Activated naive CD8-positive, alpha-beta T cell (primary cell): ENCODE measurements around the gene IKZF4.
A peak's percentile ranks its signal among the peaks of the same experiment; 100 is the strongest.

Experiments used
- H3K27ac Mint-ChIP-seq: one replicate; pipeline ENCODE4 v1.8.0; 2021; ENCODE audit warnings: mixed read lengths
- H3K27me3 Mint-ChIP-seq: one replicate; pipeline ENCODE4 v1.8.0; 2021; ENCODE audit warnings: mixed read lengths
- H3K36me3 Mint-ChIP-seq: one replicate; pipeline ENCODE4 v1.8.0; 2021; ENCODE audit warnings: mixed read lengths
- H3K4me1 Mint-ChIP-seq: one replicate; pipeline ENCODE4 v1.8.0; 2021; ENCODE audit warnings: low read depth, mixed read lengths
- H3K4me3 Mint-ChIP-seq: one replicate; pipeline ENCODE4 v1.8.0; 2021; ENCODE audit warnings: mild to moderate bottlenecking, mixed read lengths
- H3K9me3 Mint-ChIP-seq: one replicate; pipeline ENCODE4 v1.8.0; 2021; ENCODE audit warnings: low read depth, mixed read lengths

IKZF4 gene

GRCh38 chr12:56080556-56081138 is 59.8 kb downstream of the IKZF4 start:
- H3K4me1 Mint-ChIP-seq, result peaks cover 9% of the 10 kb centered on the region
- no peaks in the 10 kb centered on the region for H3K36me3 Mint-ChIP-seq
- H3K9me3 Mint-ChIP-seq, result no peaks in the 10 kb centered on the region
- no peak overlapping the region for H3K27ac Mint-ChIP-seq
- no peaks in the 10 kb centered on the region for H3K27me3 Mint-ChIP-seq
- peak overlapping the region; percentile 82 for H3K4me3 Mint-ChIP-seq

DNA sequence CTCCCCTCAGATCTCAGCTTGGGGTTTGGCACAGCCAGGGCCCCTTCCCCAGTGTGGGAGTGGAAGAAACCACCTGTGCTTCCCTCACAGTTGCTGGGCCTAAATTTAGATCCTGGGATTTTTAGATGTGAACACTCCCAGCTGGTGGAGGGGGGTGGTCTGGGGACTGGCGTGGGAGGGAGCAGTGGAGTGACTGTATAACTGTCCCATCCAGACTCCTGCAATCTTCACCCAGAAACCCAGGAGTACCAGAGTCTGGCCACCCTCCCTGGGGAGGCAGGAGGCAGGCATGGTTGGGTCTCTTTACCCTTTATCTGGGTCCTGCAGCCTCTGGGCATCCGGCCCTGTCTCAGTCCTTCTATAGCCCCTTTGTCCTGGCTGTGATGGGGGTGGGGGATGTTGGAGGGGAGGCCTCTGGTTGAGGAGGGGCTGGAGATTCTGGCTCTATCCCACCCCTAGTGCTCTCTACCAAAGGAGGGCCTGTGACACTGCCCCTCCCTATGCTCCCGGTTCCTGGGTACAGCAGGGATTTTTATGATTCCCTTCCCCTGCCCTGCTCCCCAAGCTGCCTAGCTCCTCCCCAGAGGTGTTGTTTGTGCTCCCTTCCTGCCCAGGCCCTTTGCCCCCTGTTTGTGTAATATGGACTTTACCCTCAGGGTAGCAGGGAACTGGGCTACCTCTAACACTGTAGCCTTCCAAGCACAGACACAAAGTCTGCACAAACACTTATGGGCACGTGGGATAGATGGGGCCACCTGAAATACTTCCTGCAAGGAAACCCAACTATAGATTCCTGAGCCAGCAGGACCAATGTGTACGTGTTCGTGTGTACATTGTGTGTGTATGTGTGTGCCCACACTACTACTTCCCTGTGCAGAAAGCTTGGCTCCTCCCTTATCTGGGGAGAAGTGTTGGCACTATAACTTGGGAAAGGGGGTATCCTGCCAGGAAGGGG is 60.8 kb downstream of the IKZF4 start:
- no peak overlapping the region for H3K27ac Mint-ChIP-seq
- H3K36me3 Mint-ChIP-seq, result no peaks in the 10 kb centered on the region
- H3K27me3 Mint-ChIP-seq, result no peaks in the 10 kb centered on the region
- H3K9me3 Mint-ChIP-seq, result no peaks in the 10 kb centered on the region
- peaks cover 9% of the 10 kb centered on the region for H3K4me1 Mint-ChIP-seq
- H3K4me3 Mint-ChIP-seq, result peak overlapping the region; percentile 82

DNA sequence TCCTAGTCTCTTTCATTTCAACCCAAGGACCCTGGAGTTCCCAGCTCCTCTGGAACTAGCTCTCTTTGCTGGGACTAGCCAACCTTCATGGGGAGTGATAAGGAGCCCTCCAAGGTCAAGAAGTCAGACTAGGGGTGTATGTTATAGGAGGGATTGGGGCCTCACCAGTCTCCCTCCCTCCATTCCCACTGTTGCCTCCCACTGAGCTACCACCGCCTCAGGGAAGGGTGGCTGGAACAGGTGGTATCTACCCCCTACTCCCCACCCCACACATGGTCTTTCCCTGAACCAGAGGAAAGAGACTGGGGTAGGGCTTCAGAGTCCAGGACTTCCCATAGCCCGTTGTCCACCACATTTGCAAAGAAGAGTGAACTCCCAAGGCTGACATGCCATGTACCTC is 61.5 kb downstream of the IKZF4 start:
- no peak overlapping the region for H3K4me3 Mint-ChIP-seq
- no peaks in the 10 kb centered on the region for H3K9me3 Mint-ChIP-seq
- H3K4me1 Mint-ChIP-seq, result peaks cover 9% of the 10 kb centered on the region
- H3K36me3 Mint-ChIP-seq, result no peaks in the 10 kb centered on the region
- H3K27ac Mint-ChIP-seq, result no peak overlapping the region
- H3K27me3 Mint-ChIP-seq, result no peaks in the 10 kb centered on the region

GRCh38 chr12:56082967-56083366 is 62.1 kb downstream of the IKZF4 start:
- H3K36me3 Mint-ChIP-seq, result no peaks in the 10 kb centered on the region
- H3K27ac Mint-ChIP-seq, result no peak overlapping the region
- peaks cover 9% of the 10 kb centered on the region for H3K4me1 Mint-ChIP-seq
- H3K27me3 Mint-ChIP-seq, result no peaks in the 10 kb centered on the region
- no peak overlapping the region for H3K4me3 Mint-ChIP-seq
- H3K9me3 Mint-ChIP-seq, result no peaks in the 10 kb centered on the region

GRCh38 chr12:56084958-56085543 is 64.2 kb downstream of the IKZF4 start:
- no peaks in the 10 kb centered on the region for H3K36me3 Mint-ChIP-seq
- no peak overlapping the region for H3K27ac Mint-ChIP-seq

DNA sequence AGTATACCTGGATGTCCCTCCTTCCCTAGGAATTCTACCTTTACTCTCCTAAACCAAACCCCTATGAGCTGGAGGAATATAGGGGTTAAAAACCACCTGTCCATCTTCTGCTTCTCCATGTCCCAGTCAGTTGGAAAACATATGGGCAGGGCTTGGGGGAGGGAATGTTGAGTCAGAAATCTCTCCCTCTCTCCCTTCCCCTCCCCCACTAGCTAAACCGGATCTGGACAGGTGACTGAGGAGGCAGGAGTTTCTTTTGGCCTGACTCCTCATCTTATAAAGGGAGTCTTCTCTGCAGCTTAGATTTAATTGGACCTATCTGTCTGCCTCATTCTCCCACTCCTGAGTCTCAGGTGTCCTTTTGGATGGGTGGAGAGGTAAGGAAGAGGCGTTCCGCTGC is 65.3 kb downstream of the IKZF4 start:
- H3K9me3 Mint-ChIP-seq, result no peaks in the 10 kb centered on the region
- H3K4me1 Mint-ChIP-seq, result no peaks in the 10 kb centered on the region
- no peak overlapping the region for H3K4me3 Mint-ChIP-seq
- H3K36me3 Mint-ChIP-seq, result no peaks in the 10 kb centered on the region
- no peak overlapping the region for H3K27ac Mint-ChIP-seq
- H3K27me3 Mint-ChIP-seq, result no peaks in the 10 kb centered on the region

More at GRCh38 chr12:56084958-56085543, 64.2 kb downstream of the IKZF4 start:
- H3K4me1 Mint-ChIP-seq, result peaks cover 3% of the 10 kb centered on the region
- no peaks in the 10 kb centered on the region for H3K9me3 Mint-ChIP-seq
- H3K27me3 Mint-ChIP-seq, result no peaks in the 10 kb centered on the region
- H3K4me3 Mint-ChIP-seq, result no peak overlapping the region

GRCh38 chr12:56086608-56087007 is 65.8 kb downstream of the IKZF4 start:
- H3K4me3 Mint-ChIP-seq, result no peak overlapping the region
- no peaks in the 10 kb centered on the region for H3K27me3 Mint-ChIP-seq
- H3K4me1 Mint-ChIP-seq, result no peaks in the 10 kb centered on the region
- no peaks in the 10 kb centered on the region for H3K9me3 Mint-ChIP-seq
- no peaks in the 10 kb centered on the region for H3K36me3 Mint-ChIP-seq
- H3K27ac Mint-ChIP-seq, result no peak overlapping the region

- no peak overlapping the region for H3K27ac Mint-ChIP-seq
- H3K9me3 Mint-ChIP-seq, result no peaks in the 10 kb centered on the region
- no peaks in the 10 kb centered on the region for H3K36me3 Mint-ChIP-seq
- no peaks in the 10 kb centered on the region for H3K27me3 Mint-ChIP-seq
- no peak overlapping the region for H3K4me3 Mint-ChIP-seq
- H3K4me1 Mint-ChIP-seq, result no peaks in the 10 kb centered on the region
These were observed 66.4 kb downstream of the IKZF4 start for GRCh38 chr12:56087220-56087619.
